HG03095 (cell line): ENCODE results near the gene SIRPD.

Source experiments
- ATAC-seq: cut with Tn5 transposase; IDR thresholded peaks from one replicate; pipeline ENCODE4 v1.9.1; 2021; ENCODE audit warnings: moderate library complexity; ENCODE audit not compliant: unreplicated experiment

SIRPD gene

DNA sequence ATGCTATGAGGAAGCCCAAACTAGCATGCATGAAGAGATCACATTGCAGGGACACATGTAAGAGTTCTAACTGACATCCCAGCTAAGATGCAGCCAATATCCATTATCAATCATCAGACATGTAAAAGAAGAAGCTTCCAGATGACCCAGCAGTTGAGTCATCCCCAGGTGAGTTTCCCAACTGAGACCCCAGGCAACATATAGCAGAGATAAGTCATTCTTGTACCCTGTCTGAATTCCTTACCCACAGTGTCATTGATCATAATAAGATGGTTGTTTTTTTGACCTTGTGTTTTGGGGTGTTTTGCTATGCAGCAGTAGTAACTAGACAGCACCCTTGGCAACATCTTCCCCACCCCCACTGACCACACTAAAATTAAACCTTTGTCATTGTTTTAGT lies 18.9 kb downstream of the SIRPD start:
- ATAC-seq, result no peak

DNA sequence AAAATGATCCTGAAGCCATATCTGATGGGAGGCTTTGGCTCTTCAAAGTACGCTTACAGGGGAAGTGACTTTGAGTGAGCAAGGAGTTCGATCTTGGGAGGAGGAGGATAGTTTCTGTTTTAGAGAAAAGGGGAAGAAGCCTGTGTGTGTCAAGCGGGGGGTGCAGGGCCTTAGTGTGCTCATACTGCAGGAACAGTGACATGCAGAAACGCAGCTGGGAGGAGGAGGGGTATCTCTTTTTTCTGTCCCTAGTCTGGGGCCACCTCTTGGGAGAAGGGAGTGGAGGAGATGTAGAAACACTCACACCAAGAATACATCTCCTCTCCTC lies 19.8 kb downstream of the SIRPD start:
- ATAC-seq, result no peak

DNA sequence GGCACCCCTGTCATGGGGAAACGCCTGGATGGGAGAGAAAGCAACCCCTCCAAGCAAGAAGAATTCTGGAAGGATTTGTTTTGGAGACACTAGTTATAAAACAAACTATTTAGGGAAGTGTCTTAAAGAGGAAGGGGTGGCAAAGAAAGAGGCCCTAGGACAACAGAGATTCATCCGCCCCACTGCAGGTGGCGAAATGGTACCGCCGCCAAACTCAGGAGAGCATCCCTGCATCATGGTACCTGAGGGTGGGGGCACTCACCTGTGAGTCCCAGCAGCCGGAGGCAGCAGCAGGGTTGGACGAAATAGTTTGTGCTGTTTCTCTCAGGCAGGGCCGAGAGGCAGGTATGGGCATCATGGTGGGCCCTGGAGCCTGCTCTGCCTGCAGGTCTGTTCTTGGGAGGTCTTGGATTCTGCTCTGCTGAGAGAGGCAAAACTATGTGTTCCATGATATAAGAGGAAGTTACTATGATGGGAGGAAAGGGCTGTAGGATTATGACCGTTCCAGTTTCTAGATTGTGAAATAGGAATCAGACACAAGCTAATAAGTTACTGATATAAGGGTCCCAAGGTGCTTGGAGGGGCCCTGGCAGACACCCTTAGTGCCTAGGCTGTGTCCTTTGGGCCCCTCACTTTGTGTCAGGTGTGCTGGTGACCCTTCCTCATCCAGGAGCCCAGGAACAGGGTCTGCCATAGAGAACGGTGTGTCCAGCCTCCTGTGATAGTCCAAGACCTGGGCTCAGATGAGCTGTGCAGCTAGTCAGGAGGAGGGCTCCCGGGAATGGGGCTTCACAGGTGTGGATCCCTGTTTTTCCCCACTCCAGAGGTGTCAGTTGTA lies 20.4 kb downstream of the SIRPD start:
- ATAC-seq, result no peak

DNA sequence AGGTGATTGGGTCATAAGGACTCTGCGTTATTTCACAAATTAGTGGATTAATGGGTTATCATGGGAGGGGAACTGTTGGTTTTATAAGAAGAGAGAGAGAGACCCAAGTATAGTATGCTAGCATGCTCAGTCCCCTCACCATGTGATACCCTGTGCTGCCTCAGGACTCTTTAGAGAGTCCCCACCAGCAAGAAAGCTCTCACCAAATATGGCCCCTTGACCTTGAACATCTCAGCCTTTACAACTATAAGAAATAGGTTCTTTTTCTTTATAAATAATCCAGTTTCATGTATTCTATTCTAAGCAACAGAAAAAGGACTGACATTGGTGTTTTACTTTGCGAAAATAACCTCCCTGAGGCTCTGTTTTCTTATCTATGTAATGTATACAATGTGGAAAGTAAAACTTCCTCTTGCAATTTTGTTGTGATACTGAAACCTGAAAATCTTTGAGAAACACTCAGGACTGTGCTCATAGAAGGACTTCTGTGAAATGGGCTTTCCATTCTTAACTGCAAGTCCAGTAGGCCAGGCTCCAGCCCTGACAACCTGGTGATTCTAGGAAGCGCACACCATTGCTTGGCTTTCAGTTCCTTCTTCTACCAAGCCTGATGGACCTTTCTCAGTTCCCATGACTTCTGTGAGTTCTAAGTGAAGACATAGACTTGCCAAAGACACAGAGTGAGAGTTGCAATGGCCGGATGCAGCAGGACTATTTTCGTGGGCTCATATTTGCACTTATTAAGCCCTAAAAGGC lies 21.9 kb downstream of the SIRPD start:
- peak; percentile 93 for ATAC-seq

DNA sequence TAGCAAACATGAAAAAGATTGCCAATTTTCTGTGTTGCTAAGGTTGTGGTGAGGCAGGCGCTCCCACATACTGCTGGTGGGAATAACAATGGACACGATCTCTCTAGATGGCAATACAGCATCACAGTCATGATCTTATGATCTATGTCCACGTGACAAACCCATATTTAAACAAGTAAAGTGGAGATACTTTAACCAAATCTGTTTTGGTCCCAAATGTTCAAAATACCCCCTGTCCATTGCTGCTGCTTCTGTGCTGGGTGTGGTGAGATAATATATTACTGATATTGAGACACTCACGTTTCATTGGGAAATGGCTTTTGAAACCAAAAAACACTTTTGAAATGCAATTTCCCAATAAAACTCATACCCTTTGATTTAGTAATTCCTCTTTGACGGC lies 23.0 kb downstream of the SIRPD start:
- ATAC-seq, result no peak

DNA sequence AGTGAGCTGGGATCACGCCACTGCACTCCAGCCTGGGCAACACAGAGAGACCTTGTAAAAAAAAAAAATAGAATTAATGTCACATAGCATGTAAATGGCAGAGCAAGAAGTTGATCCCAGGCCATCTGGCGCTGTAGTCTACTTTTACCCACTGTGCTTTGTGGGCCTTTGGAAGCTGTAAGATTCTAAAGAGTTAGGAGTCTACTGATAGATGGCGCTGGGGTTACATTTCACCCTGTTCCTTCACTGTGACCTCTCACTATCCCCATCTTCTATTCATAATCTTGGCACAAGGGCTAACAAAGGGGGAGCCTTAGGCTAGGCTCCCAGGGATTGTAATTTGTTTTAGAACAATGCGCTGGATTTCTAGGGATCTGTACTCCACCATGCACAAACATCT lies 24.4 kb downstream of the SIRPD start:
- no peak for ATAC-seq

DNA sequence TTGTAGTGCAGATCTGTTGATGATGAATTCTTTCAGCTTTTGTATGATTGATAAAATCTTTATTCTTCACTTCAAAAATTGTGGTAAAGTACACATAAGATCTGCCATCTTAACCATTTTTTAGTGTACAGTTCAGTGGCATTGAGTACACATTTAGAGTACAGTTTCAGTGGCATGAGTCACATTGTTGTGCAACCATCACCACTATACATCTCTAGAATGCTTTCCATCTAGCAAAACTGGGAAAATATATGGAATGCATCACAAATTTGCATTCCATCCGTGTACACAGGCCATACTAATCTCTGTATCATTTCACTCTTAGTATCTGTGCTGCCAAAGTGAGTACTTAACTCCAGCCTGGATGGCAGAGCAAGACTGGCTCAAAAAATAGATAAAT lies 28.7 kb downstream of the SIRPD start:
- no peak for ATAC-seq

DNA sequence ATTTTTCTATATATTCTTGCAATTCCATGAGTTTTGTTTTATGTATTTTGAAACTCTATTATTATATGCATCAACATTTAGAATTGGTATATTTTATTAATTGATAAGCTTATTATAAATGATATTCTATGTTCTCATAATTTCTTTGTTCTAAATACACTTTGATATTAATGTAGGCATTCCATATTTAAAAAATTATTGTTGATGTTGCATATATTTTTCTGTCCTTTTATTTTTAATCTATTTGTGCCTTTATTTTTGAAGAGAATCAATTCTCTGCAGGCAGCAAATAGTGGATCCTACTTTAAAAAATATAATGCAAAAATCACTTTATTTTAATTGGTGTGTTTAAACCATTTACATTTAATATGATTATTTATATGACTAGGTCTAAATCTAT lies 29.6 kb downstream of the SIRPD start:
- ATAC-seq, result no peak

DNA sequence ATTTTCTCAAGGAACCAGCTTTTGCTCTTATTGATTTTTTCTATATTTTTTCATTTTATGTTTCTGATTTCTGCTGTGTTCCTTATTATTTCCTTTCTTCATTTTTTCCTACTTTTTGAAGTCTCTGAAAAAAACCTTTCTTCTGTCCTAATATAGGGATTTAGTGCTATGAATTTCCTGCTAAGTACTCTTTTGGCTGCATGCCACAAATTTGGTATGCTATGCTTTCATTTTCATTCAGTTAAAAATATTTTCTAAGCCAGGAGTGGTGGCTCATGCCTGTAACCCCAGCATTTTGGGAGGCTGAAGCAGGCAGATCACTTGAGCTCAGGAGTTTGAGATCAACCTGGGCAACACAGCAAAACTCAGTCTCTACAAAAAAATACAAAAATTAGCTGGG lies 30.6 kb downstream of the SIRPD start:
- no peak for ATAC-seq

DNA sequence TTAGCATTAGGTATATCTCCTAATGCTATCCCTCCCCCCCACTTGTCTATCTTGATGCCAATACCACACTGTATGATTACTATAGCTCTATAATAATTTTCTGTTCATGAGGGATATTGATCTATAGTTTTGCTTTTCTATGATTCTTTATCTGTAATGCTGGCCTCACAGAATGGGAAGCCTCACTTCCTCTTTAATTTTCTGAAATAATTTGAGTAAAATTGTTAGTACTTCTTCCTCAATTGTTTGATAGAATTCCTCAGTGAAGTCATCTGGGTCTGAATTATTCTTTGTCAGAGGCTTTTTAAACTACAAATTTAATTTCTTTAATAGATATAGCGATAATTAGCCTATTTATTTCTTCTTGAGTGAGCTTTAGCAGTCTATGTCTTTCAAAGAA lies 31.2 kb downstream of the SIRPD start:
- ATAC-seq, result no peak

DNA sequence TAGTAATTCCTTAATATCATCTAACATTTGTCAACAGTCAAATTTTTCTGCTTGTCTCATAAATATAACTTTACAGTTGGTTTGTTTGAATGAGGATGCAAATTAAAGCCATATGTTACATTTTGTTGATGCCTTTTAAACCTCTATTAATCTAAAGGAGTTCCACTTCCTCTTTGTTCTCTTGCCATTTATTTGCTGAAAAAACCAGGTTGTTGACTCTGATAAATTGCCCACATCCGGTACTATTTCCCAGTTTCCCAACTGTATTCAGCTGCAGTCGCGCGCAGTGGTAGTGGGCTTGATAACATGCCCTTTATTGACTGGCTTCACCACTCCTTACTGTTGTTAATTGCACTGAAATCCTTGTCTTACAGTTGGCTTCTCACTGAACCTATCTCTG lies 33.5 kb downstream of the SIRPD start:
- ATAC-seq, result no peak

DNA sequence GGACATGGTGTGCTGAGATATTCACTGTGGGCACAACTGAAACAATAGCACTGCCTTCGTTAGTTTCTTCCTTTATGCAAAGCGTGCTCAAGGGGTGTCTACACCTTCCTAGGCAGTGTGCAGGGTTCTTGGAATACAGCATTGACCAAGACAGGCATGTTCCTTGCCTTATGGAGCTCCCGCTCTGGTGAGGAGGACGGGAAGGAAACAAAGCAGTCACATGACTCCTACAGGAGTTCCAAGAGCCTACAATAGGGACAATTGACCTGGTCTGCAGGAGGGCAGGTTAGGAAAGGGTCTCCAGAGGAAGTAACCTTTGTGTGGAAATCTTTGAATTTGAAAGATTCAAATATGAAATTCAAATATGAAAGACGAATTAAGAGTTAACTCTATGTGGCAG lies 40.5 kb downstream of the SIRPD start:
- no peak for ATAC-seq

DNA sequence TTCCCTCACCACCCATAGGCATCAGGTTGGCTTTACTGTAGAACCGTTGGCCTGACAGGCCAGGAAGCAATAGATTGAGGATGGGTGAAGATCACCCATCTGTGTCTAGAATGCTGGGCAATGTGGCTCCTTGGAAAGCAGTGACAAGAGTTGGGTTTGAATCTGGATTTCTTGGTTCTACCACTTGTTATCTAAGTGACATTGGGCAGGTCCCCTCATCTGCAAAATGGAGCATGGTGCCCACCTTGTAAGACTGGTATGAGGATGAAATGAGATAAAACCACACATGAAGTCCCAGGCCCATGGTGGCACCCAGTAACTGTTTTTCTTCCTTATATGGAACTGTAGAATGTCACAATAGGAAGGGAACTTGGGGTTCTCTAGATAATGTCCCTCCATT lies 43.7 kb downstream of the SIRPD start:
- ATAC-seq, result no peak

DNA sequence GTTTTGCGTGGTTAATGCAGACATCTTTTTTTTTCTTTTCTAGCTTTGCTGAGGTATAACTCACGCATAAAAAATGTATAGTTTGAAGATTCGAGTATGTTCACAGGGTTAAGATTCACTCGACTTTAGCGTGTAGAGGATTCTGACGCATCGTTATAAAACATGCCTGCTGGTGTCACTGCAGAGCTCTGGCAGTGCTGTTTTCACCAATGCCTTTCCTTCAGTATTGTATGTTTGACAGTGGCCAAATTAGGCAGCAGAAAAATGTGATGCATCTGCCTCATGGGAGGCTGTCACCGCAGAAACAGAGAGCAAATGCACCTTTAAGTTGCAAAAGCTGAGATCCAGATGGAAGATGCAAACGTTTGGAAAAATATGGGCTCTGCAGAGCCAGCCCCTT lies 48.3 kb downstream of the SIRPD start:
- ATAC-seq, result no peak

DNA sequence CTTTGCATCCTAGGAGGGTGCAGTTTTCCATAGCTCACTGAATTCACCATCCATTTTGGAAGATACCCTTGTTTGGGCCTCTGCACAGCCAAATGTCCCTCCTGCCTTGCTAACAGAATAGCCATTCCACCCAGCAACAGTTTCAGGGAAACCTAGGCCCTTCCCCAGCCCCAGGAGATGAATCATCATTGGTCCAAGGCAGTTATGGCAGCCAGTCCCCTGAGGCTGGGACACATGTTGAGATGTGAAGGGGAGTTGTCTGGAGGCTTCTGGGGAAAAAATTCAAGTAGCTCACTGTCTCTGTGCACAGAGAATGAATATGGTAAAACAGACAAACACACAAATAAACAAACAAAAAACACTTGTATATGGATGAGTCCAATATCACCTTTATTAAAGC lies 48.9 kb downstream of the SIRPD start:
- no peak for ATAC-seq

DNA sequence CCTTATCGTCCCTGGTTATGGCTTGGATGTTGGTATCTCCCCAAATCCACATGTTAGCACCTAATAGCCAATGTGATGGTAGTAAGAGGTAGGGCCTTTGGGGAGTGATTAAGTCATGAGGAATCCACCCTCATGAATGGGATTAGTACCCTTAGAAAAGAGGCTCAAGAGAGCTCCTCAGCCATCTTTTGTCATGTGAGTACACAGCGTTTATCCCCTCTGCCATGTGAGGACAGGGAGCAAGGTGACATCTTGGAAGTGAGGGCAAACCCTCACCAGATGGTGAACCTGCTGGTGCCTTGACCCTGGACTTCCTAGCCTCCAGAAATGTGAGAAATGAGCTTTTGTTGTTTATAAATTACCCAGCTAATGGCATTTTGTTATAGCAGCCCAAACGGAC lies 50.2 kb downstream of the SIRPD start:
- no peak for ATAC-seq

DNA sequence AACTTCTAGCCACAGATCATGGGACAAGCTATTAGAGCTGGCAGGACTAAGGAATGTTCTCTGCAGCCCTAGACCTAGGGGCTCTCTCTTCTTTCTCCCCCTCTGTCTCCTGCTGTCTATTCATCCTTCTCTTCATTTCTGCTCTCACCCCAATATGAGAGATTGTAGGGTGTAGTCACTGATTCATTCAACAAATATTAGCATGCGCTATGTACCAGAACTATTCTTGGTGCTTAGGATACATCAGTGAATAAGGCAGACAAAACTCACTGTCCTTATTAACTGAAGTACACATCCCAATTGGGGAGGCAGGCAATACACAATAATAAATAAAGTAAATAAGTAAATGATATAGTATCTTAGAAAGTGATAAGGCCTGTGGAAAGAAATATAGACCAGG lies 51.6 kb downstream of the SIRPD start:
- ATAC-seq, result no peak

DNA sequence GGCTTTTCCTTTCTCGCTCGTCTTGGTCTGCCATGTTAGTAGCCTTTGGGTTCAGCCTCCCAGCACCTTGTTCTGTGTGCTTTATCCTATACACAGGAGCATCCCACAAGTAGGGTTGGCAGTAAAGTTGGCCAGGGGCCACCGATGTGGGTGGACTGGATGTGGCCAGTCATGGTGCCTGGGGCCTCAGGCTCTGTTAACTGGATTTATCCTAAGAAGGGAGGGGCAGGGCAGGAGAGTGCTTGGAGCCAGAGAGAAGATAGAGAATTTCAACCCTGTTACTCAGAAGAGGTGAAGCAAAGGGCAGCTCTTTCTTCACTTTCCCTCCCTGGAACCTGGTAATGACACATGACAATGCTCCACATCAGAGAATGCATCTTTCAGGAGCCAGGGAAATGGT lies 52.1 kb downstream of the SIRPD start:
- ATAC-seq, result no peak

DNA sequence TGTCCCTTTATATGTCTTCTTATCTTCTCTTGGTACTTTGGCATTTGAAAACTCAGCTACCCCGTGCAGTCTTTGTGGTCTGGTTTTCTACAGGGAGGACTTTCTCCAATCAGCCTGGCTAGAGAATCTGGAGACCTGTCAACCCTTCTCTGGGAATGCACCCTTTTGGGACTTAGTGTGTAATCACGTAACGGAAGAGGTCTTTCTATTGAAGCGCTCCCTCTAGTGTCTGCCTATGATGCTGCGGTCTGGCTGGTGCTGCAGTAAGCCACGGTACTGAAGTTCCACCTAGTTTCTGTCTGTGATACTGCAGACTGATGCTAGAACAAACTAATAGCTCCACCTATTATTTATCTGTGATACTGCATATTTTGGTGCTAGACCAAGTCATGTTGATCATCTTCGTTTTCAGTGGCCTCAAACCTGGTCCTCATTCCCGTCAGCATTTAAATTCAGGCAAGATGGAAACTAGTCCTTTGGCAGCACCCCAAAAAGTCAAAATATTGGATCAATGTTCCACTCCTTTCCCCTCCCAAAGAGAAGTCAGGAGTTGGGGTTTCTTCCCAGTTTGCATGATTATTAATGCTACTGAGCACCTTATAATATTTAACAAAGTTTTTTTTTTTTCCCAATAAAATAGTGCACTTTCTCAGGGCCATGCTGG lies 53.8 kb downstream of the SIRPD start:
- ATAC-seq, result peak; percentile 97

DNA sequence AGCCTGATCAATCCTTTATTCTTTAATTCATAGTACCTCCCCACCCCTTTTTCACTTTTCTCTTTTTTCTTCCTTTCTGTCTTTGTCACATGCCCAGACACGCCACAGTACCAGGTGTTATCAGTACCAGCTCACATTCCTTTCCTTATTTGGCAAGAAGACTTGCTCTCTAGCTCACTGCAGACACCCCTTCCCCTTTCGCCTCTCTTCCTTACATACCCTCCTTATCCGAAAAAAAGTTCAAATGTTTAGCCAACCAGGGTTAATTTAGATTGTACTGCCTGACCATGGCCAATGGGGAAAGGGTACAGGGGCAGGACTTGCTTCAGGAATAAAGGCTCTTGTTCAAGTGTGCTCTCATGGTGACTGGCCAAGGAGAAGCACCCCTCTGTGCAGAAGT lies 57.0 kb downstream of the SIRPD start:
- ATAC-seq, result no peak

DNA sequence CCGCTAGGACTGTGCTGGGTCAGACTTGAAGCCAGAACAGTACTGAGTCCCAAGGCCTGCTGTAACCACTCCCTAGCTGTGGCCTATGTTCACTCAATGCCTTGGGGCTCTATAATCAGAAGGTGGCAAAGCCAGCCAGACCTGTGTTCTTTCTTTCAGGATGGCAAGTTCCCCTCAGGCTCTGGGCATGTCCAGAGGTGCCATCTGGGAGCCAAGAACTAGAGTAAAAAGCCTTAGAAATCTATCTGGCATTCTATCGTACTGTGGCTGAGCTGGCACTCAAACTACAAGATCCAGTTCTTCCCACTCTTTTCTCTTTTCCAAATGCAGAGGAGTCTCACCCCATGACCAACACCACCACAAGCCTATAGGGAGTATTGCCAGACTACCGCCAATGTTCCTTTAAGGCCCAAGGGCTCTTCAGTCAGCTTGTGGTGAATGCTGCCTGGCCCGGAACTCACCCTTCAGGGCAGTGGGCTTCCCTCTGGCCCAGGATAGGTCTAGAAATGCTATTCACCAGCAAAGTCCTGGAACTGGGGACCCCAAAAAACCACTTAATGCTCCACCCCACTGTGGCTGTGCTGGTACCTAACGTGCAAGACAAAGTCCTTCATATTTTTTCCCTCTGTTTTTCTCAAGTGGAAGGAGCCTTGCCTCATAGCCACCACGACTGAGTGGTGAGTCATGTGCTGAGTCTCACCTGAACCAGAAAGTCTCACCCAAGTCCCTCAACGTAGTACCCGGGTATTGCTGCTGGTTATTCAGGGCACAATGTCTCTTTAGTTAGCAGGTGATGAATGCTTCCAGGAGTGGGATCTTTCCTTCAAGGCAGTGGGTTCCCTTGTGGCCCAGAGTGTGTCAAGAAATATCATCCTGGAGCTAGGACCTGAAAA lies 57.7 kb downstream of the SIRPD start:
- no peak for ATAC-seq
